Adrenal gland (tissue), 12 donors: Measurements from ENCODE around the gene ATP6V0D1. TPM values are rescaled to one million over a fixed set of nuclear protein-coding genes. Genes with fewer than 3 reads are reported as not detected.

Source experiments
- DNase-seq, 7 donors: peaks; one replicate each; pipeline ENCODE4 v3.0.0-alpha.2; 2019 to 2020
- H3K27ac ChIP-seq, 5 donors: fragments of 200-600 bp; sonication (generic) in 4 of 5; 1 replicate in 3 of 5; 2 replicates in 2 of 5; pipeline versions ENCODE4 v1.5.1 to v1.8.0; 2016 to 2020; ENCODE audit warnings: mild to moderate bottlenecking in 1 of 5
- H3K27me3 ChIP-seq: fragments of 200-600 bp; 2 replicates; pipeline ENCODE4 v1.8.0; 2021
- H3K36me3 ChIP-seq, 2 donors: fragments of 200-600 bp; replicated peaks in 1 of 2; 1 replicate in 1 of 2; 2 replicates in 1 of 2; pipeline versions ENCODE4 v1.5.1 to v1.8.0; 2018 to 2022
- H3K4me1 ChIP-seq, 2 donors: fragments of 200-600 bp; replicated peaks in 1 of 2; 1 replicate in 1 of 2; 2 replicates in 1 of 2; pipeline versions ENCODE4 v1.5.1 to v1.8.0; 2018 to 2021
- H3K4me3 ChIP-seq, 4 donors: fragments of 200-600 bp; sonication (generic) in 3 of 4; one replicate each; pipeline ENCODE4 v1.5.1; 2016 to 2018
- H3K9me3 ChIP-seq, 3 donors: fragments of 200-600 bp; sonication (generic) in 1 of 3; replicated peaks in 1 of 3; 1 replicate in 2 of 3; 2 replicates in 1 of 3; pipeline versions ENCODE4 v1.5.1 to v1.8.0; 2016 to 2021
- POLR2A ChIP-seq, 2 donors: fragments of 450-650 bp; IDR thresholded peaks; one replicate each; pipeline ENCODE4 v1.6.1; 2017; ENCODE audit warnings: antibody characterized with exemption in 2 of 2, mild to moderate bottlenecking in 2 of 2, moderate library complexity in 1 of 2
- WGBS, 4 donors: extraction: QIAGEN DNeasy Blood & Tissue Kit in 2 of 4; methylation state at CpG; one replicate each; pipeline versions ENCODE4 v1.1.5 to v1.1.7; 2013 to 2017; 5-methylcytosine and 5-hydroxymethylcytosine counted together
- intact Hi-C, 2 donors: fragments of 100-400 bp; cut with DNase I; formaldehyde crosslinking; loops; one replicate each; pipeline versions ENCODE4 v1.14.1 to v1.15.0; 2022 to 2023
- polyA plus RNA-seq, 3 donors: library from polyadenylated mRNA; stranded (reverse); fragments of 200-250 nt in 2 of 3; fragments of 350-450 nt in 1 of 3; fragmentation: Illumina TruSeq in 1 of 3; extraction: RNeasy Lipid Tissue Mini Kit (QIAGEN cat#74804) in 1 of 3; gene quantifications; one replicate each; pipeline ENCODE4 v1.2.3, GENCODE V29; 2013 to 2014
- total RNA-seq, 9 donors: library from RNA; depleted of rRNA in 4 of 9; stranded (reverse); fragments of >200 nt in 4 of 9; fragments of 120-200 nt in 1 of 9; fragmentation: NEBNext Ultra II Directional in 1 of 9; extraction: Animal tissue kit (Norgen Biotek cat#: 25700) in 1 of 9; gene quantifications; one replicate each; pipeline versions ENCODE4 v1.1.0 to v1.2.4, GENCODE V29; 2013 to 2023
- TF ChIP-seq, protein P1 (sequence below), 6 experiments: fragments of 450-650 bp in 4 of 6; fragments of 200-600 bp in 2 of 6; sonication (generic) in 1 of 6; IDR thresholded peaks; 1 replicate in 5 of 6; 2 replicates in 1 of 6; pipeline versions ENCODE4 v1.5.1 to v1.8.0; 2016 to 2021; ENCODE audit warnings: antibody characterized with exemption in 6 of 6, mild to moderate bottlenecking in 2 of 6, moderate library complexity in 1 of 6
- donor health status: healthy with polysubstance abuse.
- donor health status: Bipolar disorder and iron deficiency.
- donor health status: DM: yes; HTN: yes; CAD: no.
- donor health status: DM: no; HTN: no; CAD: no.
- donor health status: DM: no; HTN: no; CAD: no.
- donor health status: DM: yes; HTN: yes; CAD: no.

Gene ATP6V0D1
- total and polyA plus RNA-seq, 12 donors, result 24.1 to 244 (median 144) TPM

DNA sequence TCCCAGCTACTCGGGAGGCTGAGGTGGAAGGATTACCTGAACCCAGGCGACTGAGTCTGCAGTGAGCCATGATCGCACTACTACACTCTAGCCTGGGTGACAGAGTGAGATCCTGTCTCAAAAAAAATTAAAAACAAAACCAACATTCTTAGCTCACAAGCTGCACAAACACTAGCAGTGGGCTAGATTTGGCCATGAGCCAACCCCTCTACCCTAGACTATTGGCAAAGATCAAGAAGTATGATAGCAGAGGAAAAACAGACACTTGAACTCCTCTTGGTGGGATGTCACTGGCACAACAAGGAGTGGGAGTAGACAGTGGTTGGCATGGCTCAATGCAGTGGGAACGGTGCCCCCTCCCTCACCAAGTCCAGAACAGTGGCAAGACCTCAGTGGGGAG, 28.1 kb upstream of the ATP6V0D1 start:
- Histone ChIP-seq H3K9me3 (no peaks in the 10 kb centered on the region), H3K27me3 (no peaks in the 10 kb centered on the region), H3K4me3 (no peak overlapping the region), H3K4me1 (no peaks in the 10 kb centered on the region), H3K36me3 (no peaks in the 10 kb centered on the region), H3K27ac (no peak overlapping the region)
- TF ChIP-seq POLR2A (IDR thresholded peaks at IDR 0.05), result no peak
- TF ChIP-seq, protein P1, sequence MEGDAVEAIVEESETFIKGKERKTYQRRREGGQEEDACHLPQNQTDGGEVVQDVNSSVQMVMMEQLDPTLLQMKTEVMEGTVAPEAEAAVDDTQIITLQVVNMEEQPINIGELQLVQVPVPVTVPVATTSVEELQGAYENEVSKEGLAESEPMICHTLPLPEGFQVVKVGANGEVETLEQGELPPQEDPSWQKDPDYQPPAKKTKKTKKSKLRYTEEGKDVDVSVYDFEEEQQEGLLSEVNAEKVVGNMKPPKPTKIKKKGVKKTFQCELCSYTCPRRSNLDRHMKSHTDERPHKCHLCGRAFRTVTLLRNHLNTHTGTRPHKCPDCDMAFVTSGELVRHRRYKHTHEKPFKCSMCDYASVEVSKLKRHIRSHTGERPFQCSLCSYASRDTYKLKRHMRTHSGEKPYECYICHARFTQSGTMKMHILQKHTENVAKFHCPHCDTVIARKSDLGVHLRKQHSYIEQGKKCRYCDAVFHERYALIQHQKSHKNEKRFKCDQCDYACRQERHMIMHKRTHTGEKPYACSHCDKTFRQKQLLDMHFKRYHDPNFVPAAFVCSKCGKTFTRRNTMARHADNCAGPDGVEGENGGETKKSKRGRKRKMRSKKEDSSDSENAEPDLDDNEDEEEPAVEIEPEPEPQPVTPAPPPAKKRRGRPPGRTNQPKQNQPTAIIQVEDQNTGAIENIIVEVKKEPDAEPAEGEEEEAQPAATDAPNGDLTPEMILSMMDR (IDR thresholded peaks at IDR 0.05), result no peak
- 83 to 90% (median 87%) methylated on average over 4 of the region's 4 CpGs for WGBS, 4 donors
- intact Hi-C loops, result no loop called here
- no peak for DNase-seq

DNA sequence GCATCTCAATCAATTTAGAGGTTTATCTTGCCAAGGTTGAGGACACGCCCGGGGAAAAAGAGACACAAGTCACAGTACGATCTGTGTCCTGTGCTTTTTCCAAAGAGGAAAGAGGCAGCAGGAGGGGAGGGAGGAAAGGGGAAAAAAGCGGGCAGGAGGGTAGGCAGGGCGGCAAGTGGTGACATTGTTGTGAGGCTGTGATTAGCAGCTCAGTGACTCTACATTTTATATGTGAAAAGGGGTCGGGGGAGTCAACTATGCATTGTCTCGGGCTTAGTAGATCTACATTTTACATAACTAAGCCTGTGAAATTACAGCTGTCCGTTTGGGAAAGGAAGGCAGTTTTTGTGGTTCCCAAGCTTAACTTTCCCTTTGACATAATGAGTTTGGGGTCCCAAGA, 25.5 kb upstream of the ATP6V0D1 start:
- H3K9me3 ChIP-seq, result no peaks in the 10 kb centered on the region
- no peak for DNase-seq
- intact Hi-C loops, result no loop called here
- H3K27me3 ChIP-seq, result no peaks in the 10 kb centered on the region
- H3K4me1 ChIP-seq, result no peaks in the 10 kb centered on the region
- H3K36me3 ChIP-seq, result no peaks in the 10 kb centered on the region
- H3K27ac ChIP-seq, result no peak overlapping the region
- no peak for TF ChIP-seq POLR2A (IDR thresholded peaks at IDR 0.05)
- TF ChIP-seq, protein P1 (IDR thresholded peaks at IDR 0.05), result no peak
- no peak overlapping the region for H3K4me3 ChIP-seq
- 56 to 80% (median 67%) methylated on average over 8 of the region's 8 CpGs for WGBS, 4 donors

- peak in 6 of 7 donors; percentile 39 to 69 (median 47) for DNase-seq
- Histone ChIP-seq H3K4me3 (no peak overlapping the region), H3K4me1 (no peaks in the 10 kb centered on the region), H3K27me3 (no peaks in the 10 kb centered on the region), H3K9me3 (no peaks in the 10 kb centered on the region), H3K36me3 (no peaks in the 10 kb centered on the region), H3K27ac (no peak overlapping the region)
- WGBS, 4 donors, result 71 to 84% (median 76%) methylated on average over 9 of the region's 9 CpGs
- no peak for TF ChIP-seq POLR2A (IDR thresholded peaks at IDR 0.05)
- TF ChIP-seq, protein P1 (IDR thresholded peaks at IDR 0.05), result no peak
- intact Hi-C loops, result no loop called here
These were observed 23.4 kb upstream of the ATP6V0D1 start for GRCh38 chr16:67504031-67505021.

- Histone ChIP-seq H3K4me1 (no peaks in the 10 kb centered on the region), H3K27ac (no peak overlapping the region), H3K9me3 (no peaks in the 10 kb centered on the region), H3K4me3 (no peak overlapping the region), H3K36me3 (no peaks in the 10 kb centered on the region), H3K27me3 (no peaks in the 10 kb centered on the region)
- TF ChIP-seq POLR2A (IDR thresholded peaks at IDR 0.05), result no peak
- TF ChIP-seq, protein P1 (IDR thresholded peaks at IDR 0.05), result no peak
- intact Hi-C loops, result loop anchor here in 1 of 2 donors (5.0 kb wide), 1 partner anchor 483 kb away; the partner anchor contains the start of gene DPEP3
- 44 to 70% (median 61%) methylated on average over 4 of the region's 4 CpGs for WGBS, 4 donors
- DNase-seq, result no peak
These were observed 18.1 kb upstream of the ATP6V0D1 start for GRCh38 chr16:67499106-67499505.
